ENCODE data around the gene LPAR2.

DNA sequence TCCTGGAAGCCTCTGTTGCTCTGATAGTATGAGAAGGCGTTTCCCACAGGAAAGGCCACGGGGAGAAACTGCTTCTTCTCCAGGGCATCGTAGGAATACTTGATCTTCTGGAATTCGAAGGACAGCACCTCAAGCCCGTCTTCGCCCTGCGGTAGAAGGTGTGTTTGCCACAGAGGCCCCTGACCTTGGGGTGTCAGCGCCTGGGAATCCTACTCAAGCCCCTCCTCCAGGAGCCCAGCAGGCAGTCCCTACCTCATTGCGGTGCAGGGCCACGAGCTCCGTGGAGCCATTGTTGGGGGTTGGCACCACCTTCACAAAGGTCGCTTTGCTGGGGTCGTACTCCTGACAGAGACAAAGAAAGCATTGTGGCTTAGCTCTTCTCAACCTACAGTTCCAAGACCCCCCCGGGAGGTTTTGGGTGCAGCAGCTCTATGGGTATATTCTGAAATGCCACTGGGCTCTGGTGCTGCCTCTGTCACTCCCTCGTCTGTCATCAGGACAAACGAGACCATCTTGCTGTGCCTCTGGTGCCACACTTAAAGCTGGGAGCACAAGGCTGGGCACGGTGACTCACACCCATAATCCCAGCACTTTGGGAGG, 31.7 kb upstream of the LPAR2 start:
- TF ChIP-seq, protein P1, sequence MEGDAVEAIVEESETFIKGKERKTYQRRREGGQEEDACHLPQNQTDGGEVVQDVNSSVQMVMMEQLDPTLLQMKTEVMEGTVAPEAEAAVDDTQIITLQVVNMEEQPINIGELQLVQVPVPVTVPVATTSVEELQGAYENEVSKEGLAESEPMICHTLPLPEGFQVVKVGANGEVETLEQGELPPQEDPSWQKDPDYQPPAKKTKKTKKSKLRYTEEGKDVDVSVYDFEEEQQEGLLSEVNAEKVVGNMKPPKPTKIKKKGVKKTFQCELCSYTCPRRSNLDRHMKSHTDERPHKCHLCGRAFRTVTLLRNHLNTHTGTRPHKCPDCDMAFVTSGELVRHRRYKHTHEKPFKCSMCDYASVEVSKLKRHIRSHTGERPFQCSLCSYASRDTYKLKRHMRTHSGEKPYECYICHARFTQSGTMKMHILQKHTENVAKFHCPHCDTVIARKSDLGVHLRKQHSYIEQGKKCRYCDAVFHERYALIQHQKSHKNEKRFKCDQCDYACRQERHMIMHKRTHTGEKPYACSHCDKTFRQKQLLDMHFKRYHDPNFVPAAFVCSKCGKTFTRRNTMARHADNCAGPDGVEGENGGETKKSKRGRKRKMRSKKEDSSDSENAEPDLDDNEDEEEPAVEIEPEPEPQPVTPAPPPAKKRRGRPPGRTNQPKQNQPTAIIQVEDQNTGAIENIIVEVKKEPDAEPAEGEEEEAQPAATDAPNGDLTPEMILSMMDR (IDR thresholded peaks at IDR 0.05) = no peak
- TF ChIP-seq POLR2A (IDR thresholded peaks at IDR 0.05; ENCODE audit: low read length) (no peak), HOXA7 (CRISPR knock-in tag; IDR thresholded peaks at IDR 0.05) (no peak), BHLHE40 (IDR thresholded peaks at IDR 0.05; ENCODE audit: low read depth, low read length) (no peak), ZSCAN20 (CRISPR knock-in tag; IDR thresholded peaks at IDR 0.05) (no peak), RNF2 (IDR thresholded peaks at IDR 0.05; ENCODE audit: borderline replicate concordance, low read depth) (no peak), JUNB (IDR thresholded peaks at IDR 0.05) (no peak), SMC3 (IDR thresholded peaks at IDR 0.05) (no peak), EP300 (IDR thresholded peaks at IDR 0.05) (no peak), NR3C1 (IDR thresholded peaks at IDR 0.05) (no peak), FOSL2 (IDR thresholded peaks at IDR 0.05) (no peak), FOSL2 (CRISPR knock-in tag; IDR thresholded peaks at IDR 0.05) (no peak)
- TF ChIP-seq, protein P2, sequence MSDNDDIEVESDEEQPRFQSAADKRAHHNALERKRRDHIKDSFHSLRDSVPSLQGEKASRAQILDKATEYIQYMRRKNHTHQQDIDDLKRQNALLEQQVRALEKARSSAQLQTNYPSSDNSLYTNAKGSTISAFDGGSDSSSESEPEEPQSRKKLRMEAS (IDR thresholded peaks at IDR 0.05) = no peak
- TF ChIP-seq, protein P3, sequence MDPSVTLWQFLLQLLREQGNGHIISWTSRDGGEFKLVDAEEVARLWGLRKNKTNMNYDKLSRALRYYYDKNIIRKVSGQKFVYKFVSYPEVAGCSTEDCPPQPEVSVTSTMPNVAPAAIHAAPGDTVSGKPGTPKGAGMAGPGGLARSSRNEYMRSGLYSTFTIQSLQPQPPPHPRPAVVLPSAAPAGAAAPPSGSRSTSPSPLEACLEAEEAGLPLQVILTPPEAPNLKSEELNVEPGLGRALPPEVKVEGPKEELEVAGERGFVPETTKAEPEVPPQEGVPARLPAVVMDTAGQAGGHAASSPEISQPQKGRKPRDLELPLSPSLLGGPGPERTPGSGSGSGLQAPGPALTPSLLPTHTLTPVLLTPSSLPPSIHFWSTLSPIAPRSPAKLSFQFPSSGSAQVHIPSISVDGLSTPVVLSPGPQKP (IDR thresholded peaks at IDR 0.05; ENCODE audit: low read depth, low read length) = no peak

Measured in A549 (cell line).